ENCODE measurements around the gene PTPRU.
"Not testable (repeated sequence)": the region's sequence is repeated elsewhere in the genome, so short reads cannot be mapped to it uniquely, and the experiment has no call there.

PTPRU gene

GRCh38 chr1:29298246-29298645 is 61.9 kb downstream of the PTPRU start:
- DNase-seq, result no peak

- DNase-seq, result no peak
Observed at GRCh38 chr1:29299446-29299845, 63.1 kb downstream of the PTPRU start.

DNA sequence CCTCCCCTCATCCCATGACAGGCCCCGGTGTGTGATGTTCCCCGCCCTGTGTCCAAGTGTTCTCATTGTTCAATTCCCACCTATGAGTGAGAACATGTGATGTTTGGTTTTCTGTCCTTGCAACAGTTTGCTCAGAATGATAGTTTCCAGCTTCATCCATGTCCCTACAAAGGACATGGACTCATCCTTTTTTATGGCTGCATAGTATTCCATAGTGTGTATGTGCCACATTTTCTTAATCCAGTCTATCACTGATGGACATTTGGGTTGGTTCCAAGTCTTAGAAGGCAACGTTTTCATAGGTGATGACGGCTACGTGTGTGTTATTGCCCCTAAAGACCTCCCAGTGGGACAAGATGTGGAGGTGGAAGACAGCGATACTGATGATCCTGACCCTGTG is 65.4 kb downstream of the PTPRU start:
- not testable (repeated sequence) for DNase-seq

DNA sequence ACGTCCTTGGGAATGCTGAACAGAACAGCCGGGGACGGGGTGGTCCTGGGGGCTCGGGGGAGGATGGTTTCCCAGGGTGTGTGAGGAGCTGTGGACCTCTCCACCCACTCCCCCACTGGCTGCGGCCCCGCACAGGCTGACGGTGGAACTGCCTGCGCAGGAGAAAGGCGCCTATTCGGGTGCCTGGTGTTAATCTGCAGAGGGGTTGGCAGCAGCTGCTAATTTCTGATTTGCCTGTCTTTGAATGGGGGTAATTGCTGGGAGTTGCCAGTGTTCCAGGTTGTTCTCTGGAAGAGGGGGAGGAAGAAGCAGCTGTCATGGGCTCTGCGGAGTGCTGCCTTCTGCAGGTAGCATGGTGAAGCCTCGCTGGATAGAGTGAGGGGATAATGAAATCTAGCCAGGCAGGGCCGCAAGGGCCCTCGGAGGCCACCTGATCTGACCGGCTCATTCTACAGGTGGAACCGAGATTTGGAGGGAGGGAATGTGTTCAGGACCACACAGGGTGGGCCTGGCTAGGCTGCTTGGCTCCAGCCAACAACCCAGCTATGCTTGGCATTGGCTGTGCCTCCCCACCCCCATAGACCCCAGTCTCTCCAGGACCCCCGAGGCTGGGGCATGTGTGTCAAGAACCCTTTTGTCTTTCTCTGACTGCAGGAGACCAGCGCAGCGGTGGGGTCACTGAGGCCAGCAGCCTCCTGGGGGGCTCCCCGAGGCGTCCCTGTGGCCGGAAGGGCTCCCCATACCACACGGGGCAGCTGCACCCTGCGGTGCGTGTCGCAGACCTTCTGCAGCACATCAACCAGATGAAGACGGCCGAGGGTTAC is 67.1 kb downstream of the PTPRU start:
- DNase-seq, result no peak

DNA sequence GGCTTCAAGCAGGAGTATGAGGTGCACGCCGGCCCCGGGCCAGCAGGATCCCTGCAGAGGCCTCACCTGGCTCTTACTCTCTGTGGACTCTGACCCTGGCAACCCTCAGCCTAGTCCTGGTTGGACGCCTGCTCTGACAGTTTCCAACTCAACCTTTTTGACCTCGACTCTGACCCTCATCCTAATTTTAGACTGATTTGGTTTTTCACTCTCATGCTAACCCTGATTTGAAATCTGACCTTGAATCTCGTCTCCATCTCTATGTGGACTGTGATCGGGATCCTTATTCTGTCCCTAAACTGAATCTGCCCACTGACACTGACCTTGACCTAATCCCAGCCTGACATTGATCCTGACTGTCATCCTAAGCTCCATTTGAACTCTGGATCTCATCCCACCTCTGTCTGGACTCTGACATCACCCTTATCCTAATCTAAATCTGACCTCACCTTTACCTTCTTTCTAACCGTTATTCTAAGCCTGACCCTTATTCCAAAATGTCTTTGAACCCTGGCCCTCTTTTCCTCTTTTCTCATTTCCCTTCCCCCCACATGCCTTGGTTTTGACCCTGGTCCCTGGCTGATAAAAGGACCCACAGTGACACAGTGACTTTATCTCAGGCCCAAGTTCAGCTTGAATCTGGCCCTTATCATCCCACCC is 67.8 kb downstream of the PTPRU start:
- DNase-seq, result no peak

GRCh38 chr1:29305943-29306342 is 69.6 kb downstream of the PTPRU start:
- no peak for DNase-seq

- DNase-seq, result no peak
Observed at GRCh38 chr1:29306471-29307140, 70.3 kb downstream of the PTPRU start.

DNA sequence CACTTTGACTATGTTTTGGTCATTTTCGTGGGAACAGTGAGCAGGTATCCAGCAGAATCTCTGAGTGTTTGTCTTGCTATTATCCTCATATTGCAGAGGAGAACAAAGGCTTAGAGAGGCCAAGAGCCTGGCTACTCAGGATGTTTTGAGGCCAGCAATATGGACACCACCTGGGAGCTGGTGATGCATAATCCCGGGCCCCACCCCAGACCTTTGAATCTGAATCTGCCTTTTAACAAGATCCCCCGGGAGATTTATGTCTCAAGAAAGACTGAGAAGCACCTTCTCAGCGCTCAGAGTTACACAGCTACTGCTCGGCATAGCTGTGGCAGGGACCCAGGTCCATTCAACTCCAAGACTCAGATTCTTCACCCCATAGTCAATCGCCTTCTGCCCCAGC is 72.8 kb downstream of the PTPRU start:
- DNase-seq, result no peak

GRCh38 chr1:29309621-29310020 is 73.3 kb downstream of the PTPRU start:
- DNase-seq, result no peak

- no peak for DNase-seq
Observed at GRCh38 chr1:29310616-29311180, 74.4 kb downstream of the PTPRU start.

DNA sequence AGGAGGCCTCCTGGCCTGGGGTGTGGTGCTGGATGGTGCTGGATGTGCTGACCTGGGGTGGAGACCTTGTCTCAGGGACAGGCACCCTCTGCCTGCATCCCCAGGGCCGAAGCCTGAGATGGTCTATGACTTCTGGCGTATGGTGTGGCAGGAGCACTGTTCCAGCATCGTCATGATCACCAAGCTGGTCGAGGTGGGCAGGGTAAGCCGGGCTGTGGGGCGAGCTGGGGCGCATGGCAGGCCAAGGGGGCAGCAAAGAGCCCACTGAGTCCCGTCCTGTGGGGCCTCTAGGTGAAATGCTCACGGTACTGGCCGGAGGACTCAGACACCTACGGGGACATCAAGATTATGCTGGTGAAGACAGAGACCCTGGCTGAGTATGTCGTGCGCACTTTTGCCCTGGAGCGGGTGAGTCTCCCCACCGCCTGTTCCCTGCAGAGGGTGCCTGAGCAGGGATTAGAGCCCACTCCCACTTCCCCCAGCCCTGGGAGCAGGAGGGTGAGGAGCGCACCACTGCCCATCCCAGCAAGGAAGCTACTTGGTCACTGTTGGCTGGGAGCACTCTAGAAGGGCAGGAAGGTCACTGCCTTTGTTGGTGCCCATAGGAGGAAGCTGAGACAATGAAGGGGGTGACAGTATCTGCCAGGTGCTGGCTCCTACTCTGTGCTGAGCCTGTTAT is 75.2 kb downstream of the PTPRU start:
- no peak for DNase-seq

DNA sequence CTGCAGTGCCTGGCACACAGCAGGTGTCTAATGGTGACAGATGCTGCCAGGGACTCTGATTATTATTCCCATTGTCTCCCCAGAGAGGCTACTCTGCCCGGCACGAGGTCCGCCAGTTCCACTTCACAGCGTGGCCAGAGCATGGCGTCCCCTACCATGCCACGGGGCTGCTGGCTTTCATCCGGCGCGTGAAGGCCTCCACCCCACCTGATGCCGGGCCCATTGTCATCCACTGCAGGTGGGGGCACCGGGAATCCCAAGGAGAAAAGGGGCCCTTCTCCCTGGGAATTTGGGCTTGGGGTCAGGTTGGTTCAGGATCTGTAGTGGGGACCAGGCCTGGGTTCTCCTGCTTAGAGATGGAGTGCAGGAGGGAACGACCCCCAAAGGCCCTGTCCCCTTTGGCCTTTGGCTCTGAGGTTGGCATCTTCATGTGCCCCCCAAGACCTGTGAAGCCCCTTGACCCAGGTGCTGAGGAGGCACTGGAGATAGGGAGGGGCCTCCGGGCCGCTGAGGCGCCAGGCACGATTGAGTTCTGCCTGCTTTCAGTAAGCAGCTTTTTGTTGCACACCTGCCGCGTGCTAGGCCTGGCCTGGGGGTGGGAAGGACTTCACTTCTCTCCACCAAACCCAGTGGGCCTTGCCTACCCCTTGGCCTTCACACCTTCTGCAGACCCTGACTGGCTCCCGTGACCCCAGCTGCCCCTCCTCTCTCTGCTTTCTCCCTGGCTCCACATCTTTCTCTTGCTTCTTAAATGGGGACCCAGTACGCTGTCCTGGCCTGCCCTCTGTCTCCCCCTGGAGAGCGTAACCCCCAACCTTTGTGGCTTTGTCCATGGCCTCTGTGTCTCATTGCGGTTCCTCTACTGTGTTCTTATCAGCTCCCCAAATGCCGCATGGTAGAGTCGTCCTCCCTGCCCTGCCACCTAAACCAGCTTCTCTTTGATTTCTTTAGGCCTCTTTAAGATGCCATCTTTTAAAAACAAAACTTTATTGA is 76.4 kb downstream of the PTPRU start:
- no peak for DNase-seq

DNA sequence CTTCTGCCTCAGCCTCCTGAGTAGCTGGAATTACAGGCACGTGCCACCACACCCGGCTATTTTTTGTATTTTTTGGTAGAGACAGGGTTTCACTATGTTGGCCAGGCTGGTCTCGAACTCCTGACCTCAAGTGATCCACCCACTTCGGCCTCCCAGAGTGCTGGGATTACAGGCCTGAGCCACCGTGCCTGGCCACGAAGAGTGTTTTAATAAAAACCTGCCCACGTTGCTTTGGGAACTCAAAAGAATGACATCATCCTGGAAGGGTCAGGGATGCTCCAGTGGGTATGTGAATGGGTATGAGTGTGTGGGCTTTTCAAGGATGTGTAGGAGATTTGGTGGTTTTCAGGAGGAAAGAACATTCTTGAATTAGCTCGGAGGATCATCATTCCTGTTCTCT is 78.4 kb downstream of the PTPRU start:
- not testable (repeated sequence) for DNase-seq

GRCh38 chr1:29315262-29315661 is 78.9 kb downstream of the PTPRU start:
- no peak for DNase-seq

GRCh38 chr1:29315876-29316275 is 79.6 kb downstream of the PTPRU start:
- no peak for DNase-seq

- DNase-seq, result no peak
Observed at GRCh38 chr1:29317063-29317915, 81.0 kb downstream of the PTPRU start.

- no peak for DNase-seq
Observed at GRCh38 chr1:29317916-29318530, 81.7 kb downstream of the PTPRU start.

DNA sequence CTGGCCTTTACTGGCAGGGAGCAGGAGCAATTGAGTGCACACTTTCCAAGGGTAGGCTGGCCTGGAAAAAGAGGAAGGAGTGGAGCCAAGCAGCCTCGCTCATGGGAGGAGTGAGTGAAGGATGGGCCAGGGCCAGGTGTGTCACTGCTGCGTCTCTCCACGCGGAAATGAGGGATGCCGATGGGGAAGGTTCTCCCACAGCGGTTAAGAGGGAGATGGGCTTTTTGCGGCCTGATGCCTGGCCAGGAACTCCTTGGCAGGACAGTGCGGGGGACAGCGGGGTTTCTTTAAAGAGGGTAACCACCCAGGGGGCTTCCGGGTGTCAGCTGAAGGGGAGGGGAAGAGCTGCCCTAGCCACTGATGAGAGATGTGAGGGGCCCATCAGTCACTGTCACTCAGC is 82.4 kb downstream of the PTPRU start:
- no peak for DNase-seq

DNA sequence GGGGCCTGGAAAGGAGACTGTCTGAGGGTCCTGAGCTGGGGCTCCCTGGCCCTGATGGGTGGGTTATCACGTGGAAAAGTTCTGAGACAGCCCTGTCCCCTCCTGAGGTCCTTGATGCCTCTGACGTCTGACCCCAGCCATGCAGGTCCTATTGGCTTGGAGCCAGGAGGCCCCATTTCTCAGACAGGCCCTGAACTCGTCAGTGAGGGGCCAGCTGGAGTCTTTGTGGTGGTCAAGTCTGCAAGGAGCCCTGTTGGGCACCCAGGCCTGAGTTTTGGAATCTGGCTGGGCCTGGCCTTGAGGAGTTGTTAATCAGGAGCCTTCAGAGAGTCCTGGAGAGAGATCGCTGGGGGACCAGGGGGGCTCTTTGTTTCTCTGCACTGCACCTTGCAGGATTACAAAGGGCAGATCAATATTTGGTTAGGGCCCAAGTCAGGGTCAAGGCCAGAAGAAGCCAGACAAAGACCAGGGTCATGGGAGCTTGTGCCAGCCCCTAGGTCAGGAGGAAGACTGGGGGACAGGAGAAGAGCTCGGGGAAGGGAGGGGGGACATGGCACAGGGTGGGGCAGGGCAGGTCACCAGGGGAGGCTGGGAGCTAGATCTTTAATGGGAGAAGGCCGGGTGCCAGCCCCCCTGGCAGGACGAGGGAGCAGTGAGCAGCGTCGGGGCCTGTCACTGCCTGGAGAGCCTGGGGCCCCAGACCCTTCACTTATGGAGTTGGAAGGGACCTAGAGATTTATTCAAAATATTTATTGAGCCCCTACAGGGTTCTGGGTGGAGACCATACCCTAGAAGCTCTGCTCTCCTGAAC is 83.2 kb downstream of the PTPRU start:
- no peak for DNase-seq
